Measurements from ENCODE around the gene CDK10.

CDK10 gene

DNA sequence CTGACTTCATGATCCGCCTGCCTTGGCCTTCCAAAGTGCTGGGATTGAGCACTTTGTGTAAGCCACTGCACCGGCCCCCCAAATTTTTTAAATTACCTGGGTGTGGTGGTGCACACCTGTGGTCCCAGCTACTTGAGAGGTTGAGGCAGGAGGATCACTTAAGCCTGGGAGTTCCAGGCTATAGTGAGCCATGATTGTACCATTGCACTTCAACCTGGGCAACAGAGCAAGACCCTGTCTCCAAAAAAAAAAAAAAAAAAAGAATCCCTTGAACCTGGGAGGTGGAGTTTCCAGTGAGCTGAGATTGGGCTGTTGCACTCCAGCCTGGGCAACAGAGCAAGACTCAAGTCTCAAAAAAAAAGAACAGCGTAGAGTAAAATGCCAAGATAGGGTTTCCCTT is 50.1 kb downstream of the CDK10 start:
- DNase-seq (ENCODE audit: low read depth, low spot score), result no peak
- in situ Hi-C loops (cut with HindIII; ENCODE audit: low sequenced_read_pairs), result no loop called here
- H3K4me3 ChIP-seq (ENCODE audit: low read depth, low read length), result no peak overlapping the region
- no peak for TF ChIP-seq CTCF (IDR thresholded peaks at IDR 0.05; ENCODE audit: low read depth, low read length)

- no peak for TF ChIP-seq CTCF (IDR thresholded peaks at IDR 0.05; ENCODE audit: low read depth, low read length)
- no peak overlapping the region for H3K4me3 ChIP-seq (ENCODE audit: low read depth, low read length)
- no peak for DNase-seq (ENCODE audit: low read depth, low spot score)
- in situ Hi-C loops (cut with HindIII; ENCODE audit: low sequenced_read_pairs), result no loop called here
Observed at GRCh38 chr16:89737341-89738071, 51.0 kb downstream of the CDK10 start.

DNA sequence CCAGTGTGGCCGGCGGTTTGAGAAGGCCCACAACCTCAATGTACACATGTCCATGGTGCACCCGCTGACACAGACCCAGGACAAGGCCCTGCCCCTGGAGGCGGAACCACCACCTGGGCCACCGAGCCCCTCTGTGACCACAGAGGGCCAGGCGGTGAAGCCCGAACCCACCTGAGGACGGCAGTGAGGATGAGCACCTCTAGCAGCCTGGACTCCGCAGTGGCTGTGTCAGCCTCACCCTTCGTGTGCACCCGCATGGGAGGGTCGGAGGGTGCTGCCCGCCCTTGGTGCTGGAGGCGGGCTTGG is 51.5 kb downstream of the CDK10 start:
- no peak for DNase-seq (ENCODE audit: low read depth, low spot score)
- TF ChIP-seq CTCF (IDR thresholded peaks at IDR 0.05; ENCODE audit: low read depth, low read length), result no peak
- in situ Hi-C loops (cut with HindIII; ENCODE audit: low sequenced_read_pairs), result no loop called here
- no peak overlapping the region for H3K4me3 ChIP-seq (ENCODE audit: low read depth, low read length)

- no peak for DNase-seq (ENCODE audit: low read depth, low spot score)
- in situ Hi-C loops (cut with HindIII; ENCODE audit: low sequenced_read_pairs), result no loop called here
- H3K4me3 ChIP-seq (ENCODE audit: low read depth, low read length), result no peak overlapping the region
- no peak for TF ChIP-seq CTCF (IDR thresholded peaks at IDR 0.05; ENCODE audit: low read depth, low read length)
Observed at GRCh38 chr16:89738538-89739317, 52.2 kb downstream of the CDK10 start.

- in situ Hi-C loops (cut with HindIII; ENCODE audit: low sequenced_read_pairs), result no loop called here
- DNase-seq (ENCODE audit: low read depth, low spot score), result no peak
- H3K4me3 ChIP-seq (ENCODE audit: low read depth, low read length), result no peak overlapping the region
- TF ChIP-seq CTCF (IDR thresholded peaks at IDR 0.05; ENCODE audit: low read depth, low read length), result no peak
Observed at GRCh38 chr16:89739383-89739782, 52.9 kb downstream of the CDK10 start.

DNA sequence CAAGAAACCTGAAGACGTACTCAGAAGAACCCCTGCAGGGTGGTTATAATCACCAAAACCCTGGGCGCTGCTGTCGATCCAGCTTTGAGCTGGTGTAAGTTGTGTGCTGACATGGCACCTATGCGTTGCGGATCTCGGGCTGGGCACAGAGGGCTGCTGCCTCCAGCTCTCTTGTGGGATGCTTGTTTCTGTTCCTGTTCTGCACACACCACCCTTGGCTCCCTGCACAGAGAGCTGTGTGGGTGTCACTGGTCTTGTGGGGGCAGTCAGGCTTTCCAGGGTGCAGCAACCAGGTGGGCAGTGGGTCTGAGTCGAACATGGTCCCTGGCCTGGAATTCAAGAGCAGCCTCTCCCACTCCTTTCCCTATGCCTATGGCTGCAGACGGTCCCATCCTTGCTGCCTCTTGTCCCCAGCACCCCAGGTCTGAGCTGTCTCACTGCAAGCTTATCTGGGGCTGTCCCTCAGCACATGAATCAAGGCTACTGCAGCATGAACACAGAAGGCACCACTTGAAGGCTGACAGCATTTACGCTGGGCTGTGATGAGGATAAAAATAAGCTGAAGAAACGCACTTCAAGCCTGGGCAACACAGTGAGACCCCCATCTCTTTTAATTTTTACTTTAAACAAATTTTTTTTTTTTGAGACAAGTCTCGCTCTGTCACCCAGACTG is 55.0 kb downstream of the CDK10 start:
- in situ Hi-C loops (cut with HindIII; ENCODE audit: low sequenced_read_pairs), result no loop called here
- TF ChIP-seq CTCF (IDR thresholded peaks at IDR 0.05; ENCODE audit: low read depth, low read length), result no peak
- DNase-seq (ENCODE audit: low read depth, low spot score), result no peak
- no peak overlapping the region for H3K4me3 ChIP-seq (ENCODE audit: low read depth, low read length)

Measured in astrocyte of the spinal cord (primary cell).